HG02870 (cell line): ENCODE data around the gene OR2V2.
"Not testable (repeated sequence)": the region's sequence is repeated elsewhere in the genome, so short reads cannot be mapped to it uniquely, and the experiment has no call there.

Experiments used
- ATAC-seq: cut with Tn5 transposase; IDR thresholded peaks from one replicate; pipeline ENCODE4 v1.9.1; 2021; ENCODE audit warnings: mild to moderate bottlenecking, moderate library complexity; ENCODE audit not compliant: unreplicated experiment

The OR2V2 gene

DNA sequence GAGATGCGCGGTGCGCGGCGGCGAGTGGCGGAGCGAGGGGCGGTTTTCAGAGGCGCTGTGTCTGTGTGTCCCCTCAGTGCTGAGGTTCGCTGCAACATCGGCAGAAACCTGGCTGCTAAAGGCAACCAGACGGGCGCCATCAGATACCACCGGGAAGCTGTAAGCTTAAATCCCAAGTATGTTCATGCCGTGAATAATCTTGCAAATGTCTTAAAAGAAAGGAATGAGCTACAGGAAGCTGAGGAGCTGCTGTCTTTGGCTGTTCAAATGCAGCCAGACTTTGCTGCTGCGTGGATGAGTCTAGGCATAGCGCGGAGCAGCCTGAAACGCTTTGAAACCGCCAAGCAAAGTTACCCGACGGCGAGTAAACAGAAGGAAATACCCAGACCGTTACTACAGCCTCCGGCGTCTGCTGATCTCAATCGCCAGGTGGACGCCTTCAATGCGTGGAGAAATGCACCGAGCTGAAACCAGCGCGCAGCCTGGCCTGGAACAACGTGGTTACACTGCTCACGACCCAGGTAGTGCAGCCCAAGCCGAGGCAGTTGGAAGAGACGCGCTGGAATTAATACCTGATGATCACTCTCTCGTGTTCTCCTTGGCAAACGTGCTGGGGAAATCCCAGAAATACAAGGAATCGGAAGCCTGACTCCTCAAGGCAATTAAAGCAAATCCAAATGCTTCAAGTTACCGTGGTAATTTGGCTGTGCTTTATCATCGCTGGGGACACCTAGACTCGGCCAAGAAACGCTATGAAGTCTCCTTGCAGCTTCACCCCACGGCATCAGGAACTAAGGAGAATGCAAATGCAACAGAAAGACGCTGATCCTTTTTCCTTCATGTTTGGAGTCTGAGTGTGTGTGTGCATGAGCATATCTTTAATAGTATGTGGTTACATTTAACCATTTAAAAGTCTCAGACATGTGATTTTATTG is 32.3 kb upstream of the OR2V2 start:
- no peak for ATAC-seq

GRCh38 chr5:181118369-181118768 is 29.0 kb upstream of the OR2V2 start:
- no peak for ATAC-seq

DNA sequence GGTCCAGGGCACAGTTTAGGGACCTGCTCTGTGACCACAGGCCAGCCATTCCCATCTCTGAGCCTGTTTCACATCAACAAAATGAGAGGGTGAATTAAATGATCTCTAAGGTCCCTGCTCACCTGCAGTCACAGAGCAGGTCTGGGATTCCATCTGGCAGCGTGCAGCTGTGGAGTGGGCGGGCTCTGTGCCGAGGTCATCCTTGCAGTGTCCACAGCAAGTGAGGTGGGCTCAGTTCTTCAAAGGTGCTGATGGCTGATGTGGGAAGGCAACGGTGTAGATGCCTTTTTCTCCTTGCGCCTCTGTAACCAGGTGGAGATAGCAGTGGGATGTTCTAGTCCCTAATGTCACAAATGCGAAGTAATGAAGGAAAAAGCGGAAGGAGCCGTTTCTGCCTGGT is 28.3 kb upstream of the OR2V2 start:
- no peak for ATAC-seq

- ATAC-seq, result no peak
These were observed 27.1 kb upstream of the OR2V2 start for GRCh38 chr5:181120306-181120705.

DNA sequence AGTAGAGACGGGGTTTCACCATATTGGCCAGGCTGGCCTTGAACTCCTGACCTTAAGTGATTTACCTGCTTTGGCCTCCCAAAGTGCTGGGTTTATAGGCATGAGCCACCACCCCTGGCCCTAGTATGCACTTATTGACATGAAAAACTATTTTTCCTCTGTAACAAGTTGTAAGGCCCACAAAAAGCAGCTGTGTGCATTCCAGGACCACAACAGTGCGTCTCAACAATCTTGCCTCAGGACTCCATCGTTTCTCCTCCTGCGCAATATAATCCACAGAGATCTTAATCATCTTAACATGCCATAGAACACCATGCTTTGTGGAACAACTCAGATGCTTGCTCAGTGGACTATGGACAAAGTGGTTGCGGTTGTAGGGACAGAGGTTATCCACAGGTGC is 26.6 kb upstream of the OR2V2 start:
- ATAC-seq, result no peak

DNA sequence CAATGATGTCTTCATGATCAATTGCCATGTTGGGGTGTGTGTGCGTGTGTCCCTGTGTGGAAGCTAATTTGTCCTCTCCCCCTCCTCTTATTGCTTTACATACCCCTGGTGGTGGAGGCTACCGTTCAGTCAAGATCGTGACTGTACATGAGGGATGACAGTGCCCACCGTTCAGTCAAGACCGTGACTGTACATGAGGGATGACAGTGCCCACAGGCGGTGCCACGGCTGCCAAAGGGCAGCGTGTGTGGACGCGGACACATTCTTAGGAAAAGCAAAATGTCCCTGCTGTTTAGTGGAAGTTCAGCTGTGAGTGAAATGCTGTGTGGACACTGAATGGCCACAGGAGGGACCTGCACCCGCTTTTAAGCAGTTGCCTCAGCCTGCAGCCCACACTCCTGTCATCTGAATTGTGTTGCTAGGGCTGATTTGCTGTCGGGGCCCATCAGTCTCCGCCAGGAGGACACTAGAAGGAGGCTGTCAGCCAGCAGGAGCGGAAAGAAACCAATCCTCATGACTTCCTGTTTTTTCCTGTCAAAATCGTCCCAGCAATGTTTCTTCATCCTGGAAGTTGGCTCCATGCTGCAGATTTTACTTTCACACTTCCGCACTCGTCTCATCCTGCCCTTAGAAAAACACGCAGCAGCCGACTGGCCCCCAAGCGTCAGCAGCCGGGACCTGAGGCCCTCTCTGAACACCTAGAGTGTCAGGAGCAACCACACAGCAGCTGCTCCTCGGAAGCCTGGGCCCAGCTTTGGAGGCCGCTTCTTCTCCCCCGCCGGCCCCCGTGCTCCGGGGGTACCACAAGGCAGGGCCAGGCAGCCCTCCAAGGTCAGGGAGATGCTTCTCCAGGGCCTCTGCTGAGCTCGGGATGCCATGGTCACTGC is 25.5 kb upstream of the OR2V2 start:
- no peak for ATAC-seq

DNA sequence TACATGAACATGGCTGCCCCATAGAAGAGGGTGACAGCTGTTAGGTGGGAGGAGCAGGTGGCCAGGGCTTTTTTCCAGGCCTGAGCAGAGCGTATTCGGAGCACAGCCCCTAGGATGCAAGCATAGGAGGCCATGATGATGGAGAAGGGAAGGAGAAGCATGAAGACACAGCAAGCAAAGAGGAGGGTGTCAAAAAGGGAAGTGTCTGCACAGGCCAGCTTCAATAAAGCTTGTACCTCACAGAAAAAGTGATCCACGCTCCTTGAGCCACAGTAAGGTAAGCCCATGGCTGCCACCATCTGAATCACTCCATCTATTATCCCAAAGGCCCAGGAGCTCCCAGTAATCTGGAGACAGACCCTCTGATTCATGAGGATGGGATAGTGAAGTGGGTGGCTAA is 22.9 kb upstream of the OR2V2 start:
- no peak for ATAC-seq

GRCh38 chr5:181126841-181127240 is 20.5 kb upstream of the OR2V2 start:
- no peak for ATAC-seq

DNA sequence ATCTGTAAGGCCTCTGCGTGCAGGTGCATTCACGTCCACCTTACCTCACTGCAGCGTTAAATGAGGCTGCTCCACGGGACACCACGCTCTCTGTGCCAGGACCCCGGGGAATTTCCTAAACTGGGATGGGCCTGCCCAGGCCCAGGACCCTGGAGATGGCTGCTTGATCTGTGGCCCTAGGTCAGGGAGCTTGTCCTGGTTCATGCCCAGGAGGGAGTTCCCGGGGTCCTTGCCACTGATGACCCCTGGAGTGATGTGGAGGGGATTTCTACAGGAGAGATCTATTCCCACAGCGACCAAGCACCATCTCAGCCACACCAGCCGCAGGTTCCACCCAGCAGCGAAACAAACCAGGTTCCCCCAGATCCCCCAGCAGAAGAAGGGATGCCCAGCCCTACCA is 19.9 kb upstream of the OR2V2 start:
- ATAC-seq, result no peak

DNA sequence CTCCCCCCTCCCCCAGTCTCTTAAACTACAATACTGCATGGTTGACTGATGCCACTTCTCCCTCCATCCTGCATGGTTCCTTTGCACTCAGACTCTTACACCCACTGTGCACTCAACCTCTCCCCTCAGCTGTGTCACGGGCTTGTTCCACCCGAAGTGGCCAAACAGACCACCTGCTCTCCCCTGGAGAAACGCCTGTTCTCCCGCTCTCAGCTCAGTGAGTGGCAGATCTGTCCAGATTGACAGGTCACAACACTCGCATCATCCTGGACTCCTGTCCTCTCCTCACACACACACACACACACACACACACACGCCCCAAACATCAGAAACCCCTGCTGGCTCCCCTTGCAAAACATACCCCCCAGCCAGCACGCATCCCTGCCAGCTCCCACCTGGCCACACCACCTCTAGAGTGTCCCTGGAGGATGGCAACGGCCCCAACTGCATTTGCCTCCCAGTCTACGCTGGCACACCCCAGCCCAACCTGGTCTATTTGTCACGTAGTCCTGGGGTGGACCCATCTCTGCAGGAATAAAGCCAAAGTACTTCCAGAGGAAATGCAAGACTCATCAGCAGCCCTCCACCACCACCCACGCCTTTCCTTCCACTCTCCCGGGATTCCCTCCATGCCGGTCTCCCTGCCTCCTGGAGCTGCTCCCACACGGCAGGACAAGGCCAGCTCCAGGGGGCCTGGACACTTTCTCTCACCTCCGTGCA is 19.3 kb upstream of the OR2V2 start:
- no peak for ATAC-seq

- ATAC-seq, result no peak
These were observed 17.8 kb upstream of the OR2V2 start for GRCh38 chr5:181129601-181130000.

- ATAC-seq, result not testable (repeated sequence)
These were observed 17.3 kb upstream of the OR2V2 start for GRCh38 chr5:181130081-181130480.

DNA sequence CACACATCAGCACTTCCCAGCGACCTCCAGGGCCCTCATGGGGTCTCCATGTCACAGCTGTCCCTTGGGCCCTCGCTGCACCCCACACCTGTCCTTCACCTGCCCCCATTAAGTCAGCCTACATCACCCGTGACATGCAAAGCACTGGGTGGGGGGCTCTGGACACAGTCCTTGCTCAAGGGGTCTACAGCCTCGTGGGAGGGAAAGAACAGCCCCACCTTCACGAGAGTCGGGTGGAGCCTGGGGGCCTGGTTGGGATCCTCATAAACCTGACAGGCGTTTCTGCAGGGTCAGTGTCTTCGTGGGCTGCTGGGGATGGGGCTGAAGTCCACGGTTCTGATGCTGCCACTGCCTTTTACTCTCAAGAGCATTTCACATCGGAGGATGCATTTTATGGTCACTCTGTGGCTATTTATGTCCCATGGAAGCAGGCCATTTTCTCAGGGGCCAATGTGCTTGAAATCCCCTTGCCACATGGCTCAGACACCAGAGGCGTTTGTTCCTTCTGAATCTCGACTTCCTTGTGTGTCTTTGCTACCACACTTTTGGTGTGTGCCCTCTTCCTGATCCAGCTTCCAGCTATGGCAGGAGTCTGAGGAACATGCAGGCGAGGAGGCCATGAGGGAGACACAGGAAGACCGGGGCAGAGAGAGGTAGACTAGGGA is 16.4 kb upstream of the OR2V2 start, which contains the start of gene OR2V1:
TSS of gene OR2V1 (minus strand) at position 338 of the 665 bp plus-strand sequence. CDS start 5,865 bp downstream, outside the sequence.
- no peak for ATAC-seq

GRCh38 chr5:181131514-181131913 is 15.9 kb upstream of the OR2V2 start:
- no peak for ATAC-seq

DNA sequence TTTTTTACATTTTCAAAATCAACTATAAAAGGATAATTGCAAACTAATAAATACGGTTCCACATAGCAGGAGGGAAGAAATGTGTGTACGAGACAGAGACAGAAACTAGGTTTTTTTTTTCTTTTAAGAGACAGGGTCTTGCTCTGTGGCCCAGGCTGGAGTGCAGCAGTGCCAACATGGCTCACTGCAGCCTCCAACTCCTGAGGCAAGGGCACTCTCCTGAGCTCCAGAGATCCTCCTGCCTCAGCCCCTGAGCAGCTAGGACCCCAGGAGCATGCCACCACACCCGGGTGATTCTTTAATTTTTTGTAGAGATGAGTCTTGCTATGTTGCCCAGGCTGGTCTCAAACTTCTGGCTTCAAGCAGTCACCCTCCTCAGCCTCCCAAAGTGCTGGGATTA is 14.3 kb upstream of the OR2V2 start:
- ATAC-seq, result no peak

GRCh38 chr5:181133610-181134231 is 13.7 kb upstream of the OR2V2 start:
- ATAC-seq, result no peak

- no peak for ATAC-seq
These were observed 13.1 kb upstream of the OR2V2 start for GRCh38 chr5:181134259-181134658.

GRCh38 chr5:181136361-181136955 is 10.9 kb upstream of the OR2V2 start:
- ATAC-seq, result no peak

DNA sequence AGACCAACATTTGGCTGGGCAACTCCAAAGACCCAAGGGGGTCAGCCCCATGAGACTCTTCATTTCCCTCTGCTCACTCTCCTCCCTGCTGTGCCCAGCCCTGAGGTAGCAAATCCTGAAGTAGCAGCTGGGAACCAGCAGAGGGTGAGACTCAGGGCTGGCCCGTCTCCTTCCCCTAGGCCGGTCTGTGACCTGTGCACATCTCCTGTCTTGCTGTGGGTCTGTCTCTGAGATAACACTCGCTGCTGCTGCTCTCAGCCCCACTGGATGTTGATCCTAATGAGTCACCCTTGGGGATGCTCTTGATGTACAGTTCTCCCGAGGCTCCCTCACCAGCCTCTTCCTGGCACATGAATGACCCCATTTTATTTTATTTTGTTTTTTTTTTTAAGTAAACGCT is 9.1 kb upstream of the OR2V2 start:
- no peak for ATAC-seq

GRCh38 chr5:181140766-181141165 is 6.6 kb upstream of the OR2V2 start:
- ATAC-seq, result no peak
